PC-9 (cell line): ENCODE results near the gene GORASP2. TPM values are rescaled to one million over a fixed set of nuclear protein-coding genes. Genes with fewer than 3 reads are reported as not detected.

Experiments used
- Bru-seq: library from RNA; stranded (reverse); fragments of 400-500 nt; gene quantifications from one replicate; lab custom pipeline; 2021; lab: Mats Ljungman, UMichigan
- BruChase-seq, 2 experiments: library from RNA; stranded (reverse); fragments of 400-500 nt; gene quantifications; one replicate each; lab custom pipeline; 2021; lab: Mats Ljungman, UMichigan
- BruUV-seq: library from RNA; stranded (reverse); fragments of 400-500 nt; replicated peaks from 2 replicates; lab custom pipeline; 2021; lab: Mats Ljungman, UMichigan
- CTCF ChIA-PET: fragments of 300-600 bp; sonication (Branson Sonifier 250); formaldehyde crosslinking; loops from one replicate; lab custom pipeline; 2022; ENCODE audit warnings: antibody characterized with exemption; lab: Charles Lee
- POLR2A ChIA-PET: fragments of 300-600 bp; sonication (Branson Sonifier 250); formaldehyde crosslinking; loops from one replicate; lab custom pipeline; 2022; ENCODE audit warnings: antibody characterized with exemption; ENCODE audit not compliant: unreplicated experiment; lab: Charles Lee
- DNase-seq, 2 experiments: peaks; one replicate each; pipeline versions ENCODE4 v3.0.0 to v3.0.0-alpha.2; 2015 to 2022; ENCODE audit warnings: mixed read lengths in 1 of 2
- H2AFZ ChIP-seq: fragments of 200-600 bp; sonication (generic); 2 replicates; pipeline ENCODE4 v1.8.1; 2017; ENCODE audit warnings: antibody characterized with exemption
- H3F3A ChIP-seq: fragments of 200-600 bp; sonication (generic); 2 replicates; pipeline ENCODE4 v1.8.1; 2017; ENCODE audit warnings: antibody characterized with exemption, mild to moderate bottlenecking, low read depth; ENCODE audit not compliant: insufficient read depth
- H3K27ac ChIP-seq: fragments of 200-600 bp; sonication (generic); 2 replicates; pipeline ENCODE4 v1.6.1; 2016; ENCODE audit warnings: mixed run types
- H3K27me3 ChIP-seq: fragments of 200-600 bp; sonication (generic); 2 replicates; pipeline ENCODE4 v1.6.1; 2016; ENCODE audit warnings: low read depth, mixed run types; ENCODE audit not compliant: insufficient read depth
- H3K36me3 ChIP-seq: fragments of 200-600 bp; sonication (generic); 2 replicates; pipeline ENCODE4 v1.6.1; 2016; ENCODE audit warnings: low read depth, mixed run types
- H3K4me1 ChIP-seq: fragments of 200-600 bp; sonication (generic); replicated peaks from 2 replicates; pipeline ENCODE4 v1.6.1; 2016; ENCODE audit warnings: mixed run types; ENCODE audit not compliant: insufficient read depth
- H3K4me2 ChIP-seq: fragments of 200-600 bp; sonication (generic); 2 replicates; pipeline ENCODE4 v1.6.1; 2017; ENCODE audit warnings: mixed run types
- H3K4me3 ChIP-seq: fragments of 200-600 bp; sonication (generic); 2 replicates; pipeline ENCODE4 v1.6.1; 2016; ENCODE audit warnings: mixed run types
- H3K79me2 ChIP-seq: fragments of 200-600 bp; sonication (generic); 2 replicates; pipeline ENCODE4 v1.6.1; 2017; ENCODE audit warnings: low read depth, mixed run types
- H3K9me2 ChIP-seq: fragments of 200-600 bp; sonication (generic); 2 replicates; pipeline ENCODE4 v1.8.1; 2017; ENCODE audit warnings: mild to moderate bottlenecking; ENCODE audit not compliant: insufficient read depth
- H3K9me3 ChIP-seq: fragments of 200-600 bp; sonication (generic); 2 replicates; pipeline ENCODE4 v1.8.1; 2016; ENCODE audit warnings: low read depth; ENCODE audit not compliant: insufficient read depth
- H4K20me1 ChIP-seq: fragments of 200-600 bp; sonication (generic); 2 replicates; pipeline ENCODE4 v1.8.1; 2017; ENCODE audit not compliant: insufficient read depth
- EZH2 ChIP-seq: fragments of 200-600 bp; sonication (generic); IDR thresholded peaks from 2 replicates; pipeline ENCODE4 v1.8.0; 2017; ENCODE audit warnings: antibody characterized with exemption, low read depth
- intact Hi-C: fragments of 100-400 bp; cut with micrococcal nuclease; formaldehyde crosslinking; loops from one replicate; pipeline ENCODE4 v1.10.0; 2022; ENCODE audit not compliant: unreplicated experiment
- long read RNA-seq: library from polyadenylated mRNA; stranded (forward); transcript quantifications from one replicate; pipeline ENCODE4 v2.0.0, GENCODE V29; 2022
- total RNA-seq: library from RNA; stranded (reverse); gene quantifications from 2 replicates; pipeline ENCODE4 v1.2.3, GENCODE V29; 2021
- TF ChIP-seq, protein P1 (sequence below): fragments of 200-600 bp; sonication (generic); conservative IDR thresholded peaks from 2 replicates; pipeline ENCODE4 v1.6.1; 2017; ENCODE audit warnings: mixed run types, antibody characterized with exemption, mild to moderate bottlenecking, moderate library complexity

Gene GORASP2
- total RNA-seq (74.7 and 110 TPM in 2 replicates), Bru-seq, nascent RNA (percentile 97 among the genes with signal in this experiment), BruChase-seq, experiment 1, labeled RNA remaining after a 2-hour chase (percentile 90 among the genes with signal in this experiment), BruChase-seq, experiment 2, labeled RNA remaining after a 6-hour chase (percentile 93 among the genes with signal in this experiment)
- long read RNA-seq, transcript GORASP2-201 (10 exons, 3,173 nt): major isoform, 263 of 302 reads
- long read RNA-seq, partial matches to known transcripts: 13 of 302 reads
- long read RNA-seq, other reads (novel, unspliced or antisense): 20 of 302 reads

DNA sequence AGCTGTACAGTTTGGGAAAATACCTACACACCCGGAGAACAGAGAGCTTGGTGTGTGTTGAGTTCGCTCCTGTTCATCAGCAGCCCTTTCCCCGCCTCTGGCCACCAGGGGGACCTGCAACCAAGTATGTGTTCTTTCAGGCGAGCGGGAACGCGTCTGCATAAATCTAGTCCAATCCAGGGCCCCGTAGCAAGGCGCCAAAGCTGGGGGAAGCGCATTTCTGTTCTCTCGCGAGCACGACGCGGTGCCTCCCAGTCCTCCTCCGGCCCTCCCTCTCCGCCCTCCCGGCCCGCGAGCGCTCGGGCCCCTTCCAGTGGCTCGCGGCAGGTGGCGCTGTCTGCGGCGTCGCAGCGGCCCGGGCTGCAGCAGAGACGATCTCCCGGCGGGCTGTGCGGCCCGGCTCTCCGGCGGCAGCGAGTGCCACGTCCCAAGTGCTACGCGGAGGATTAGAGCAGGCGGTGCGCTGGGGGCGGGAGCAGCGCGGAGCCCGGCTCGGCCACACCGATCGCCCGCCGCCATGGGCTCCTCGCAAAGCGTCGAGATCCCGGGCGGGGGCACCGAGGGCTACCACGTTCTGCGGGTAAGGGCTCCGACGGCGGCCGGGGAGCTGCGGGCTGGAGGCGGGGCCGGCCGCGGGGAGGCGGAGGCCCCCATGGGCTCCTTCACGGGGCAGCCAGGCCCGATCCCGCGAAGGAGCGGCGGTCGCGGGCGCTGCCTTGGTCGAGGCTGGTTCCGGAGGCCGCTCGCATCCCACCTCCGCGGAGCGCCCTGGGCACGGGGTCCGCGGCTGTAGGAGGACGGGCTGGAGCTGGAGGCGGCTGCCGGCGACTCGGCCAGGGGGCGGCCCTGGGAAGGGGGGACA lies at the start of gene GORASP2:
Gene GORASP2 (plus strand): TSS at position 430 of the 862 bp plus-strand sequence. CDS start 88 bp downstream, at position 518.
- Histone ChIP-seq H3K27me3 (no peaks in the 10 kb centered on the region), H3F3A (peaks cover 39% of the 10 kb centered on the region), H2AFZ (peak within 1 kb of the TSS; percentile 83), H3K4me2 (peak within 1 kb of the TSS; percentile 95), H3K36me3 (peaks cover 18% of the 10 kb centered on the region; the same call in 1 of the 2 replicates), H4K20me1 (peaks cover 38% of the 10 kb centered on the region), H3K4me1 (peaks cover 29% of the 10 kb centered on the region), H3K4me3 (peak within 1 kb of the TSS; percentile 94), H3K79me2 (peaks cover 63% of the 10 kb centered on the region), H3K9me2 (no peaks in the 10 kb centered on the region), H3K9me3 (peaks cover 12% of the 10 kb centered on the region), H3K27ac (peak within 1 kb of the TSS; percentile 89)
- TF ChIP-seq, protein P1, sequence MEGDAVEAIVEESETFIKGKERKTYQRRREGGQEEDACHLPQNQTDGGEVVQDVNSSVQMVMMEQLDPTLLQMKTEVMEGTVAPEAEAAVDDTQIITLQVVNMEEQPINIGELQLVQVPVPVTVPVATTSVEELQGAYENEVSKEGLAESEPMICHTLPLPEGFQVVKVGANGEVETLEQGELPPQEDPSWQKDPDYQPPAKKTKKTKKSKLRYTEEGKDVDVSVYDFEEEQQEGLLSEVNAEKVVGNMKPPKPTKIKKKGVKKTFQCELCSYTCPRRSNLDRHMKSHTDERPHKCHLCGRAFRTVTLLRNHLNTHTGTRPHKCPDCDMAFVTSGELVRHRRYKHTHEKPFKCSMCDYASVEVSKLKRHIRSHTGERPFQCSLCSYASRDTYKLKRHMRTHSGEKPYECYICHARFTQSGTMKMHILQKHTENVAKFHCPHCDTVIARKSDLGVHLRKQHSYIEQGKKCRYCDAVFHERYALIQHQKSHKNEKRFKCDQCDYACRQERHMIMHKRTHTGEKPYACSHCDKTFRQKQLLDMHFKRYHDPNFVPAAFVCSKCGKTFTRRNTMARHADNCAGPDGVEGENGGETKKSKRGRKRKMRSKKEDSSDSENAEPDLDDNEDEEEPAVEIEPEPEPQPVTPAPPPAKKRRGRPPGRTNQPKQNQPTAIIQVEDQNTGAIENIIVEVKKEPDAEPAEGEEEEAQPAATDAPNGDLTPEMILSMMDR: peak; percentile 93
- TF ChIP-seq EZH2: no peak
- POLR2A ChIA-PET: interaction anchor here (0.5 to 0.7 kb wide), 4 partner anchors 93 to 232 kb away, joined by 3 to 8 read pairs (median 6); no protein-coding TSS in a partner anchor
- peak; percentile 98 to 99 for DNase-seq
- BruUV-seq: no TSS peak
- intact Hi-C loops: loop anchor here (1.0 to 5.0 kb wide), 7 partner anchors 44 to 1174 kb away; partner anchors contain the start of genes CYBRD1, DCAF17, DLX2 and DYNC1I2
- CTCF ChIA-PET: interaction anchor here (0.5 to 1.8 kb wide), 4 partner anchors 142 to 666 kb away, joined by 3 to 8 read pairs (median 3); no protein-coding TSS in a partner anchor

DNA sequence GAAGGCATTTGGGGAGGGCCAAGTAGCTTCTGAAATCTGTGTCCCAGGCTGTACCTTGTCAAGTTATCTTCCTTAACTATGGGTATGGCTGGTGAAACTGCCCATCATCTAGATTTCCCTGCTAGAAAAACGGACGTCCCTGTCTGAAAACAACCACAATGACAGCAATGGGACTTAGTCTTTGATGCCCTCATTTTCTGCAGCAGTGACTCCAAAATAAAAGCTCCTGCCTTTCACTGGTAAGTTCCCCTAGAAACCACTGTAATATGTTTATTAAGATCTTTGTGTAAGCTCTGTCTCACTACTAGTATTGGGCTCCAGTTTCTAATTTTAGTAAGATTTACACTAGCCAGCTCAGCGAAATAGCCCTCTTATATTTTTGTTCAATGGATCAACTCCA lies 47.2 kb upstream of the GORASP2 start:
- ChIA-PET POLR2A (no interaction called here), CTCF (interaction anchor here (0.7 kb wide), 1 partner anchor 159 kb away, joined by 4 read pairs; no protein-coding TSS in a partner anchor)
- H3K27ac ChIP-seq: no peak overlapping the region
- no peak overlapping the region for H3K4me3 ChIP-seq
- H3K36me3 ChIP-seq: no peaks in the 10 kb centered on the region
- H3K4me2 ChIP-seq: no peak overlapping the region
- no peaks in the 10 kb centered on the region for H3K9me3 ChIP-seq
- H3K4me1 ChIP-seq: no peaks in the 10 kb centered on the region
- TF ChIP-seq, protein P1: no peak
- TF ChIP-seq EZH2: no peak
- DNase-seq: no peak
- no peaks in the 10 kb centered on the region for H4K20me1 ChIP-seq
- H3K79me2 ChIP-seq: no peaks in the 10 kb centered on the region
- H3F3A ChIP-seq: no peaks in the 10 kb centered on the region
- H3K9me2 ChIP-seq: no peaks in the 10 kb centered on the region
- H2AFZ ChIP-seq: no peak overlapping the region
- no TSS peak for BruUV-seq
- peaks cover 4% of the 10 kb centered on the region; the same call in 1 of the 2 replicates for H3K27me3 ChIP-seq
- intact Hi-C loops: no loop called here

DNA sequence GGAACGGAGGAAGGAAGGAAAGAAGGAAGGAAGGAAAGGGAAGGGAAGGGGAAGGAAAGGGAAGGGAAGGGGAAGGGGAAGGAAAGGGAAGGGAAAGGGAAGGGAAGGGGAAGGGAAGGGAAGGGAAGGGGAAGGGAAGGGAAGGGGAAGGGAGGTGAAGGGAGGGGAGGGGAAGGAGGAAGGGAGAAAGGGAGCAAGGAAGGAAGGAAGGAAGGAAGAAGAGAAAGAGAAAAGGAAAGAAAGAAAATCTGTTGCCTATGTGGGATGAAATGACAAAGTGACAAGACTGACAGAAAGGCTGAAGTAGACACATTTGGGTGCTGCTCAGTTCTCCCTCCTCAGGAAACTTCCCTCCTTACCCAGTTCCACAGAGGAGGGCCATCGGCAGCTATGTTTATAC lies 46.3 kb upstream of the GORASP2 start:
- no peak overlapping the region for H3K4me3 ChIP-seq
- no peaks in the 10 kb centered on the region for H3K9me2 ChIP-seq
- H3K4me2 ChIP-seq: no peak overlapping the region
- H3F3A ChIP-seq: no peaks in the 10 kb centered on the region
- intact Hi-C loops: no loop called here
- no peaks in the 10 kb centered on the region for H3K79me2 ChIP-seq
- no peak overlapping the region for H2AFZ ChIP-seq
- TF ChIP-seq EZH2: no peak
- TF ChIP-seq, protein P1: no peak
- ChIA-PET CTCF (no interaction called here), POLR2A (no interaction called here)
- H3K27me3 ChIP-seq: peaks cover 4% of the 10 kb centered on the region; the same call in 1 of the 2 replicates
- no peak for DNase-seq
- no TSS peak for BruUV-seq
- no peaks in the 10 kb centered on the region for H3K4me1 ChIP-seq
- no peaks in the 10 kb centered on the region for H3K9me3 ChIP-seq
- no peaks in the 10 kb centered on the region for H3K36me3 ChIP-seq
- no peaks in the 10 kb centered on the region for H4K20me1 ChIP-seq
- H3K27ac ChIP-seq: no peak overlapping the region
